GM12865 (cell line): Measurements from ENCODE around the gene SV2C.

Experiments
- DNase-seq: peaks from one replicate; pipeline ENCODE4 v3.0.0; 2010; ENCODE audit warnings: low read depth
- H3K4me3 ChIP-seq: 2 replicates; pipeline ENCODE4 v1.5.1; 2011; ENCODE audit warnings: mild to moderate bottlenecking, low read depth, low read length, control low read depth
- CTCF ChIP-seq: IDR thresholded peaks from 2 replicates; pipeline ENCODE4 v1.5.1; 2011; ENCODE audit warnings: low read length, control low read depth, low read depth, inconsistent platforms; ENCODE audit not compliant: insufficient read depth; ENCODE audit errors: missing control alignments

Gene SV2C

GRCh38 chr5:76104027-76104426 lies 20.8 kb downstream of the SV2C start:
- peak; percentile 43 for DNase-seq
- H3K4me3 ChIP-seq, result no peak overlapping the region
- no peak for TF ChIP-seq CTCF

- DNase-seq, result no peak
- no peak overlapping the region for H3K4me3 ChIP-seq
- no peak for TF ChIP-seq CTCF
Measured at GRCh38 chr5:76106149-76106548, 23.0 kb downstream of the SV2C start.

GRCh38 chr5:76111477-76112174 lies 28.4 kb downstream of the SV2C start:
- no peak for TF ChIP-seq CTCF
- no peak overlapping the region for H3K4me3 ChIP-seq
- DNase-seq, result no peak

GRCh38 chr5:76113103-76113502 lies 29.9 kb downstream of the SV2C start:
- no peak overlapping the region for H3K4me3 ChIP-seq
- DNase-seq, result no peak
- no peak for TF ChIP-seq CTCF

GRCh38 chr5:76114179-76114851 lies 31.1 kb downstream of the SV2C start:
- TF ChIP-seq CTCF, result no peak
- no peak for DNase-seq
- H3K4me3 ChIP-seq, result no peak overlapping the region

- TF ChIP-seq CTCF, result no peak
- no peak for DNase-seq
- H3K4me3 ChIP-seq, result no peak overlapping the region
Measured at GRCh38 chr5:76125346-76125745, 42.2 kb downstream of the SV2C start.
